C4-2B (cell line): ENCODE measurements around the gene FAM98B.

Experiments
- CTCF ChIP-seq: fragments of 450-650 bp; conservative IDR thresholded peaks from 2 replicates; pipeline ENCODE4 v1.5.1; 2017; ENCODE audit warnings: mild to moderate bottlenecking
- ZFX ChIP-seq: fragments of 450-650 bp; IDR thresholded peaks from 2 replicates; pipeline ENCODE4 v1.6.1; 2017

GRCh38 chr15:38528294-38528693 is 74.4 kb downstream of the FAM98B start:
- TF ChIP-seq CTCF (no peak), ZFX (no peak)
